Kidney (tissue), 14 donors: Measurements from ENCODE around the gene CBX2. TPM values are rescaled to one million over a fixed set of nuclear protein-coding genes. Genes with fewer than 3 reads are reported as not detected.
A peak's percentile ranks its signal among the peaks of the same experiment; 100 is the strongest.

ENCODE experiments used
- DNase-seq, 5 donors: peaks; one replicate each; pipeline ENCODE4 v3.0.0-alpha.2; 2013 to 2020
- FAIRE-seq: peaks from 2 replicates; lab custom pipeline; 2012; peaks lifted over from hg19 to GRCh38; lab: Jason Lieb, UNC
- H3K27ac ChIP-seq, 2 donors: one replicate each; pipeline ENCODE4 v1.7.0; 2013; ENCODE audit warnings: low read depth in 2 of 2, low read length in 2 of 2, inconsistent platforms in 1 of 2
- H3K27me3 ChIP-seq: one replicate; pipeline ENCODE4 v1.7.1; 2013; ENCODE audit warnings: low read length, inconsistent platforms; ENCODE audit not compliant: control insufficient read depth, insufficient read depth
- H3K36me3 ChIP-seq, 3 donors: one replicate each; pipeline versions ENCODE4 v1.7.0 to v1.7.1; 2013; ENCODE audit warnings: low read length in 3 of 3, control low read depth in 1 of 3, inconsistent platforms in 1 of 3; ENCODE audit not compliant: insufficient read depth in 3 of 3, control insufficient read depth in 2 of 3
- H3K4me1 ChIP-seq, 3 donors: one replicate each; pipeline versions ENCODE4 v1.7.0 to v1.7.1; 2013; ENCODE audit warnings: low read length in 3 of 3, inconsistent platforms in 1 of 3, low read depth in 1 of 3; ENCODE audit not compliant: control insufficient read depth in 2 of 3, insufficient read depth in 2 of 3
- H3K4me3 ChIP-seq, 3 donors: one replicate each; pipeline versions ENCODE4 v1.7.0 to v1.8.1; 2013; ENCODE audit warnings: low read length in 3 of 3, control low read depth in 1 of 3, inconsistent platforms in 1 of 3
- H3K9ac ChIP-seq, 3 donors: one replicate each; pipeline versions ENCODE4 v1.7.0 to v1.7.1; 2013; ENCODE audit warnings: low read length in 3 of 3, control low read depth in 1 of 3, inconsistent platforms in 1 of 3
- H3K9me3 ChIP-seq, 3 donors: one replicate each; pipeline versions ENCODE4 v1.7.0 to v1.7.1; 2013; ENCODE audit warnings: low read length in 3 of 3, control low read depth in 1 of 3, inconsistent platforms in 1 of 3; ENCODE audit not compliant: control insufficient read depth in 2 of 3, insufficient read depth in 1 of 3
- CTCF ChIP-seq: IDR thresholded peaks from 3 replicates; pipeline ENCODE4 v1.5.1; 2012; ENCODE audit warnings: mild to moderate bottlenecking, moderate library complexity, borderline replicate concordance; ENCODE audit not compliant: insufficient read depth; ENCODE audit errors: extremely low read depth
- intact Hi-C: fragments of 100-400 bp; cut with DNase I; formaldehyde crosslinking; loops from one replicate; pipeline ENCODE4 v1.11.1; 2022
- polyA plus RNA-seq: library from polyadenylated mRNA; stranded (reverse); fragments of 350-450 nt; fragmentation: Illumina TruSeq; extraction: RNeasy Lipid Tissue Mini Kit (QIAGEN cat#74804); gene quantifications from one replicate; pipeline ENCODE4 v1.2.3, GENCODE V29; 2014; ENCODE audit warnings: low read depth, low replicate concordance; ENCODE audit not compliant: insufficient read depth
- total RNA-seq: library from RNA; stranded (reverse); fragmentation: NEBNext Ultra II Directional; extraction: Animal tissue kit (Norgen Biotek cat#: 25700); gene quantifications from one replicate; pipeline ENCODE4 v1.2.1, GENCODE V29; 2021
- donor health status: control.
- donor health status: control.
- donor health status: control.
- donor health status: control.
- donor health status: control.
- donor health status: DM: yes; HTN: yes; CAD: no.
- donor health status: Normal renal cell carcinoma (clear cell type).

CBX2 gene
- total and polyA plus RNA-seq, 2 donors from 2014 or later: 2.2 to 3.5 TPM

- intact Hi-C loops: no loop called here
- H3K4me1 ChIP-seq: peaks cover 0 to 2% (median 2%) of the 10 kb centered on the region in 3 donors
- TF ChIP-seq CTCF: no peak
- DNase-seq (peak in 4 of 5 donors; percentile 38 to 73 (median 40)), FAIRE-seq (no peak)
- H3K9me3 ChIP-seq: no peaks in the 10 kb centered on the region
- H3K4me3 ChIP-seq: no peak overlapping the region
- H3K36me3 ChIP-seq: peaks cover 0 to 2% (median 0%) of the 10 kb centered on the region in 3 donors
- no peak overlapping the region for H3K9ac ChIP-seq
- H3K27ac ChIP-seq: no peak overlapping the region
- peaks cover 31% of the 10 kb centered on the region for H3K27me3 ChIP-seq
Observed at GRCh38 chr17:79790805-79791734, 13.1 kb downstream of the CBX2 start.

DNA sequence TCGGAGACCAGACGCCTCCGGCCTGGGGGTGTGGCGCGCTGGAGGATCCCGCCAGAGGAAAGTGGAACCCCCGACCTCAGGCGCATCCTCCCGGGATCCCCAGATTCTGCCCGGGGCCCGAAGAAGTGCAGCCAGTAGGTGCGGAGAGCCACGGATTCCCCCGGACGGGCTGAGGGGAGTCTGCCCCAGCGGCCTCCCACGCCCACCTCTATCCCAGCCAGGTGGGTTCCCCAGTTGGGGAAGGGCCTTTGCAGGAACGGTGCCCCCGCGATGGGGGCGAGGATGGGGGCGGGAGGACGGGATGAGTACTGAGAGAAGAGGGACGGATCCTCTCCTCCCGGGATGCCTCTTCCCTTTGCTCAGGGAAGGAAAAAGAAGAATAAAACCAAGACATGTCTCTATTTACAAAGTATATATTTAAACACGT, 13.8 kb downstream of the CBX2 start:
- TF ChIP-seq CTCF: no peak
- Histone ChIP-seq H3K27me3 (peaks cover 31% of the 10 kb centered on the region), H3K4me3 (no peak overlapping the region), H3K27ac (no peak overlapping the region), H3K4me1 (peaks cover 0 to 4% (median 2%) of the 10 kb centered on the region in 3 donors), H3K9me3 (no peaks in the 10 kb centered on the region), H3K9ac (no peak overlapping the region), H3K36me3 (peaks cover 0 to 2% (median 0%) of the 10 kb centered on the region in 3 donors)
- FAIRE-seq (no peak), DNase-seq (peak in 1 of 5 donors; percentile 75)
- intact Hi-C loops: no loop called here

GRCh38 chr17:79792341-79792871, 14.5 kb downstream of the CBX2 start:
- DNase-seq: peak in 4 of 5 donors; percentile 32 to 58 (median 40)
- H3K9ac ChIP-seq: no peak overlapping the region
- intact Hi-C loops: no loop called here
- H3K4me3 ChIP-seq: no peak overlapping the region
- FAIRE-seq: no peak
- H3K27me3 ChIP-seq: peaks cover 31% of the 10 kb centered on the region
- H3K4me1 ChIP-seq: peaks cover 0 to 4% (median 2%) of the 10 kb centered on the region in 3 donors
- no peaks in the 10 kb centered on the region for H3K9me3 ChIP-seq
- H3K36me3 ChIP-seq: peaks cover 0 to 2% (median 0%) of the 10 kb centered on the region in 3 donors
- no peak for TF ChIP-seq CTCF
- H3K27ac ChIP-seq: no peak overlapping the region
